HCT116 (cell line): ENCODE data around the gene PATZ1. TPM values are rescaled to one million over a fixed set of nuclear protein-coding genes. Genes with fewer than 3 reads are reported as not detected.

ENCODE experiments used
- ATAC-seq: fragments of 200-7000 bp; cut with Tn5 transposase; 2 replicates; pipeline ENCODE4 v1.9.1; 2020; ENCODE audit warnings: mild to moderate bottlenecking, moderate library complexity
- BruUV-seq: library from RNA; stranded (reverse); fragments of 400-500 nt; replicated peaks from 2 replicates; lab custom pipeline; 2021; lab: Mats Ljungman, UMichigan
- CTCF ChIA-PET: fragments of 300-600 bp; sonication (Branson Sonifier 250); formaldehyde crosslinking; loops from one replicate; lab custom pipeline; 2021; ENCODE audit warnings: antibody characterized with exemption; lab: Charles Lee
- POLR2A ChIA-PET: fragments of 300-600, 350-600 bp; sonication (Branson Sonifier 250); formaldehyde crosslinking; loops from one replicate; lab custom pipeline; 2021; ENCODE audit warnings: antibody characterized with exemption; lab: Charles Lee
- RAD21 ChIA-PET, 2 experiments: fragments of 300-600 bp; sonication (Branson Sonifier 250); formaldehyde crosslinking; loops; one replicate each; lab custom pipeline; 2023; ENCODE audit warnings: low total read pairs in 2 of 2; ENCODE audit not compliant: uncharacterized antibody in 2 of 2, unreplicated experiment in 2 of 2, low non-redundant PET in 1 of 2; lab: Charles Lee
- DNase-seq: peaks from one replicate; pipeline ENCODE4 v3.0.0-alpha.2; 2010; ENCODE audit warnings: low read depth, low spot score
- H2AFZ ChIP-seq: fragments of 200-600 bp; shearing (Covaris generic), sonication (generic); 2 replicates; pipeline ENCODE4 v1.6.1; 2017; ENCODE audit warnings: low read depth, mixed run types, mixed read lengths, antibody characterized with exemption, low read length; ENCODE audit not compliant: poor library complexity, severe bottlenecking
- H3K27ac ChIP-seq: 2 replicates; pipeline ENCODE4 v1.5.1; 2012; ENCODE audit warnings: low read depth, low read length
- H3K27me3 ChIP-seq: fragments of 200-600 bp; sonication (generic); 2 replicates; pipeline ENCODE4 v1.6.1; 2016; ENCODE audit warnings: mixed run types, low read length, mixed read lengths; ENCODE audit not compliant: insufficient read depth
- H3K36me3 ChIP-seq, 2 experiments: fragments of 200-500 bp in 1 of 2; fragments of 200-600 bp in 1 of 2; sonication (Bioruptor generic) in 1 of 2; sonication (generic) in 1 of 2; 2 replicates each; pipeline versions ENCODE4 v1.5.1 to v1.6.1; 2014 to 2016; ENCODE audit warnings: low read length in 2 of 2, inconsistent platforms in 1 of 2, mixed read lengths in 1 of 2, mixed run types in 1 of 2; ENCODE audit not compliant: insufficient read depth in 2 of 2, control insufficient read depth in 1 of 2
- H3K4me1 ChIP-seq, 2 experiments: fragments of 200-600 bp in 1 of 2; sonication (generic) in 1 of 2; 2 replicates each; pipeline versions ENCODE4 v1.5.1 to v1.6.1; 2012 to 2017; ENCODE audit warnings: low read length in 2 of 2, inconsistent platforms in 1 of 2, mild to moderate bottlenecking in 1 of 2, mixed read lengths in 1 of 2, mixed run types in 1 of 2, moderate library complexity in 1 of 2; ENCODE audit not compliant: insufficient read depth in 2 of 2, control insufficient read depth in 1 of 2
- H3K4me2 ChIP-seq: fragments of 200-600 bp; sonication (generic); 2 replicates; pipeline ENCODE4 v1.6.1; 2017; ENCODE audit warnings: mixed run types, low read length, mixed read lengths
- H3K4me3 ChIP-seq, 2 experiments: fragments of 200-600 bp in 1 of 2; sonication (generic) in 1 of 2; replicated peaks in 1 of 2; 2 replicates each; pipeline ENCODE4 v1.5.1; 2011 to 2016; ENCODE audit warnings: low read length in 2 of 2, control low read depth in 1 of 2, low read depth in 1 of 2, mild to moderate bottlenecking in 1 of 2, mixed read lengths in 1 of 2, mixed run types in 1 of 2
- H3K79me2 ChIP-seq: fragments of 200-600 bp; sonication (generic); 2 replicates; pipeline ENCODE4 v1.6.1; 2017; ENCODE audit warnings: mild to moderate bottlenecking, mixed run types, low read length, moderate library complexity, mixed read lengths; ENCODE audit not compliant: insufficient read depth
- H3K9ac ChIP-seq: fragments of 200-600 bp; sonication (generic); 2 replicates; pipeline ENCODE4 v1.6.1; 2016; ENCODE audit warnings: low read length, mixed read lengths
- H3K9me2 ChIP-seq: fragments of 200-600 bp; sonication (generic), shearing (Covaris generic); 2 replicates; pipeline ENCODE4 v1.6.1; 2017; ENCODE audit warnings: mixed run types, mild to moderate bottlenecking, moderate library complexity; ENCODE audit not compliant: insufficient read depth
- H3K9me3 ChIP-seq, 2 experiments: fragments of 200-500 bp in 1 of 2; fragments of 200-600 bp in 1 of 2; sonication (Bioruptor generic) in 1 of 2; sonication (generic) in 1 of 2; 2 replicates each; pipeline ENCODE4 v1.6.1; 2014 to 2017; ENCODE audit warnings: low read length in 2 of 2, mixed read lengths in 2 of 2, inconsistent platforms in 1 of 2, low read depth in 1 of 2, mild to moderate bottlenecking in 1 of 2, mixed run types in 1 of 2, moderate library complexity in 1 of 2; ENCODE audit not compliant: control insufficient read depth in 1 of 2, insufficient read depth in 1 of 2
- H4K20me1 ChIP-seq: fragments of 200-600 bp; sonication (generic), shearing (Covaris generic); 2 replicates; pipeline ENCODE4 v1.6.1; 2017; ENCODE audit warnings: mixed run types, mild to moderate bottlenecking, moderate library complexity; ENCODE audit not compliant: insufficient read depth
- ATF3 ChIP-seq: IDR thresholded peaks from 2 replicates; pipeline ENCODE4 v1.6.1; 2012
- CBX3 ChIP-seq: IDR thresholded peaks from 2 replicates; pipeline ENCODE4 v1.6.1; 2012; ENCODE audit warnings: low read depth
- CEBPB ChIP-seq: IDR thresholded peaks from 2 replicates; pipeline ENCODE4 v1.6.1; 2012; ENCODE audit warnings: low read depth
- CTCF ChIP-seq, 3 experiments: fragments of 200-600 bp in 1 of 3; sonication (generic) in 1 of 3; IDR thresholded peaks in 2 of 3; conservative IDR thresholded peaks in 1 of 3; 2 replicates each; pipeline ENCODE4 v1.5.1; 2012 to 2017; ENCODE audit warnings: low read depth in 2 of 3, low read length in 2 of 3, antibody characterized with exemption in 1 of 3, borderline replicate concordance in 1 of 3, control low read depth in 1 of 3, mild to moderate bottlenecking in 1 of 3, mixed read lengths in 1 of 3, mixed run types in 1 of 3, moderate library complexity in 1 of 3; ENCODE audit not compliant: insufficient read depth in 1 of 3
- EGR1 ChIP-seq: IDR thresholded peaks from 2 replicates; pipeline ENCODE4 v1.6.1; 2012; ENCODE audit warnings: low read depth
- ELF1 ChIP-seq: IDR thresholded peaks from 2 replicates; pipeline ENCODE4 v1.6.1; 2012; ENCODE audit warnings: low read depth, borderline replicate concordance
- EZH2 ChIP-seq: fragments of 200-600 bp; sonication (generic); IDR thresholded peaks from 2 replicates; pipeline ENCODE4 v1.6.1; 2017; ENCODE audit warnings: antibody characterized with exemption, mixed run types
- JUND ChIP-seq: IDR thresholded peaks from 2 replicates; pipeline ENCODE4 v1.6.1; 2012
- POLR2AphosphoS5 ChIP-seq: IDR thresholded peaks from 2 replicates; pipeline ENCODE4 v1.6.1; 2011; ENCODE audit warnings: mild to moderate bottlenecking, low read depth, low read length, moderate library complexity
- RAD21 ChIP-seq: IDR thresholded peaks from 2 replicates; pipeline ENCODE4 v1.6.1; 2012; ENCODE audit warnings: low read depth, mild to moderate bottlenecking
- SIN3A ChIP-seq: IDR thresholded peaks from 2 replicates; pipeline ENCODE4 v1.6.1; 2012; ENCODE audit warnings: low read depth
- SP1 ChIP-seq: IDR thresholded peaks from 2 replicates; pipeline ENCODE4 v1.6.1; 2012; ENCODE audit warnings: low read depth
- SRF ChIP-seq: IDR thresholded peaks from 2 replicates; pipeline ENCODE4 v1.6.1; 2012; ENCODE audit warnings: low read depth
- TCF7L2 ChIP-seq: IDR thresholded peaks from 2 replicates; pipeline ENCODE4 v1.7.0; 2011; ENCODE audit warnings: borderline replicate concordance, inconsistent platforms; ENCODE audit not compliant: insufficient read depth, insufficient read length; ENCODE audit errors: extremely low read depth
- YY1 ChIP-seq: IDR thresholded peaks from 2 replicates; pipeline ENCODE4 v1.6.1; 2011; ENCODE audit warnings: low read length, low read depth, moderate library complexity, mild to moderate bottlenecking; ENCODE audit not compliant: insufficient replicate concordance; ENCODE audit errors: extremely low read depth
- ZBTB33 ChIP-seq: IDR thresholded peaks from 2 replicates; pipeline ENCODE4 v1.6.1; 2011; ENCODE audit warnings: mild to moderate bottlenecking, low read length, moderate library complexity; ENCODE audit not compliant: insufficient replicate concordance; ENCODE audit errors: extremely low read depth
- intact Hi-C: fragments of 100-400 bp; cut with micrococcal nuclease; formaldehyde crosslinking; loops from 2 replicates; pipeline ENCODE4 v1.10.0; 2022
- total RNA-seq: library from RNA; stranded (reverse); gene quantifications from one replicate; pipeline ENCODE4 v1.2.1, GENCODE V29; 2021; ENCODE audit not compliant: unreplicated experiment

Gene PATZ1
- total RNA-seq, 1 experiment from 2014 or later = 30.6 TPM

- TF ChIP-seq ATF3 (no peak), CTCF (IDR thresholded peaks at IDR 0.05 in 2 of 3, conservative IDR thresholded peaks at IDR 0.05 in 1 of 3; ENCODE audit: borderline replicate concordance in 1 of 3, insufficient read depth in 1 of 3, low read depth in 2 of 3, low read length in 2 of 3) (no peak), CBX3 (no peak), YY1 (no peak), JUND (no peak), TCF7L2 (no peak), ELF1 (no peak)
Observed at GRCh38 chr22:31354515-31354914, 8.4 kb upstream of the PATZ1 start (continued).

- peaks cover 3 to 18% of the 10 kb centered on the region in 2 experiments; a peak in 3 of 4 replicates for H3K4me1 ChIP-seq
- H3K79me2 ChIP-seq = peaks cover 3% of the 10 kb centered on the region; the same call in 1 of the 2 replicates
- no peaks in the 10 kb centered on the region for H3K36me3 ChIP-seq
- no peaks in the 10 kb centered on the region for H3K9me3 ChIP-seq
- H3K27ac ChIP-seq = no peak overlapping the region
- no peaks in the 10 kb centered on the region for H4K20me1 ChIP-seq
- no peaks in the 10 kb centered on the region for H3K9me2 ChIP-seq
- TF ChIP-seq ZBTB33 = no peak
- TF ChIP-seq SRF = no peak
- no peak for TF ChIP-seq SP1
- no peak for TF ChIP-seq CEBPB
- no peak for TF ChIP-seq EGR1
- TF ChIP-seq POLR2AphosphoS5 = no peak
- no peak for TF ChIP-seq EZH2
- TF ChIP-seq RAD21 = no peak
- TF ChIP-seq SIN3A = no peak
- no peak overlapping the region for H3K4me2 ChIP-seq
- ChIA-PET POLR2A (no interaction called here), CTCF (no interaction called here), RAD21 (no interaction called here)
- H3K4me3 ChIP-seq = no peak overlapping the region
- intact Hi-C loops = no loop called here
- DNase-seq (no peak), ATAC-seq (no peak)
- no peak overlapping the region for H2AFZ ChIP-seq
- H3K9ac ChIP-seq = no peak overlapping the region
- no TSS peak for BruUV-seq
- H3K27me3 ChIP-seq = no peaks in the 10 kb centered on the region
Observed at GRCh38 chr22:31350410-31350863, 4.3 kb upstream of the PATZ1 start.
